ENCODE data around the gene CH25H. TPM values are rescaled to one million over a fixed set of nuclear protein-coding genes. Genes with fewer than 3 reads are reported as not detected.

CH25H gene
- total RNA-seq, 1 experiment from 2014 or later = not detected

DNA sequence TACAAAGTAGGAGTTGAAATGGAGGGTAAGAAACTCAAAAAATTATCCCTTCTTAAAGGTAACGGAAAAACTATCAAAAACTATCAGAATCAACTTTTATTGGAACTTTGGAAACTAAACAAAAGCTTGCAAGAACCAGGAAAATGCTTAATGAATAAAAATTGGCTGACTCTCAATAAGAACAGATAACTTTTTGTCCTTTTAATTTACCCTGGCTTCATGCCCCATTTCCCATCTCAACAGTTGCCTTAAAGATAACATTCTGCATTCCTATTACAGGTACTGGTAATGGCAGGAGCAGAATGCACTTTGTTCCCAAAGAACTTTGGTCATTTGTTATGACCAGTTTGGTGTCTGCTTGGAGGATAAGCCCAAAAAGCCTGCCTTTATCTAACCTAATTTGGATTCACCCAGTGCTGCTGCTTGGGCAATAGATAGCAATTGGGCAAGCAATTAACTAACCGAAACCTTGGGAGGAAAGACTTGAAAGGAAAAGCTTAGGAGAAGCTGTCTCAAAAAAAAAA, 17.8 kb downstream of the CH25H start:
- Histone ChIP-seq H3K4me2 (ENCODE audit: low read length) (no peak overlapping the region), H3K9ac (ENCODE audit: low read length) (no peak overlapping the region), H2AFZ (ENCODE audit: low read length) (no peak overlapping the region), H3K79me2 (ENCODE audit: low read length) (no peaks in the 10 kb centered on the region), H3K36me3 (ENCODE audit: low read depth, low read length) (no peaks in the 10 kb centered on the region), H3K9me2 (replicated peaks; ENCODE audit: low read length) (no peaks in the 10 kb centered on the region), H3K4me1 (ENCODE audit: insufficient read depth, low read length) (no peaks in the 10 kb centered on the region), H3K9me3 (ENCODE audit: low read length) (no peaks in the 10 kb centered on the region), H3K27ac (ENCODE audit: low read length) (no peak overlapping the region), H3K27me3 (ENCODE audit: low read length) (no peaks in the 10 kb centered on the region), H4K20me1 (ENCODE audit: low read length) (no peaks in the 10 kb centered on the region), H3F3A (ENCODE audit: low read length, unreplicated experiment) (no peaks in the 10 kb centered on the region), H3K4me3 (ENCODE audit: low read length) (no peak overlapping the region)
- no peak for ATAC-seq
- POLR2A ChIA-PET (ENCODE audit: unreplicated experiment) = interaction anchor here (0.6 kb wide), 1 partner anchor 190 kb away, joined by 3 read pairs; no protein-coding TSS in a partner anchor
- intact Hi-C loops (cut with micrococcal nuclease) = loop anchor here (10.0 kb wide), 1 partner anchor 124 kb away; no protein-coding TSS in a partner anchor
- TF ChIP-seq EZH2phosphoT487 (IDR thresholded peaks at IDR 0.05; ENCODE audit: borderline replicate concordance, low read length) = no peak
- TF ChIP-seq EZH2 (IDR thresholded peaks at IDR 0.05; ENCODE audit: low read length, unreplicated experiment) = no peak
- TF ChIP-seq, protein P1, sequence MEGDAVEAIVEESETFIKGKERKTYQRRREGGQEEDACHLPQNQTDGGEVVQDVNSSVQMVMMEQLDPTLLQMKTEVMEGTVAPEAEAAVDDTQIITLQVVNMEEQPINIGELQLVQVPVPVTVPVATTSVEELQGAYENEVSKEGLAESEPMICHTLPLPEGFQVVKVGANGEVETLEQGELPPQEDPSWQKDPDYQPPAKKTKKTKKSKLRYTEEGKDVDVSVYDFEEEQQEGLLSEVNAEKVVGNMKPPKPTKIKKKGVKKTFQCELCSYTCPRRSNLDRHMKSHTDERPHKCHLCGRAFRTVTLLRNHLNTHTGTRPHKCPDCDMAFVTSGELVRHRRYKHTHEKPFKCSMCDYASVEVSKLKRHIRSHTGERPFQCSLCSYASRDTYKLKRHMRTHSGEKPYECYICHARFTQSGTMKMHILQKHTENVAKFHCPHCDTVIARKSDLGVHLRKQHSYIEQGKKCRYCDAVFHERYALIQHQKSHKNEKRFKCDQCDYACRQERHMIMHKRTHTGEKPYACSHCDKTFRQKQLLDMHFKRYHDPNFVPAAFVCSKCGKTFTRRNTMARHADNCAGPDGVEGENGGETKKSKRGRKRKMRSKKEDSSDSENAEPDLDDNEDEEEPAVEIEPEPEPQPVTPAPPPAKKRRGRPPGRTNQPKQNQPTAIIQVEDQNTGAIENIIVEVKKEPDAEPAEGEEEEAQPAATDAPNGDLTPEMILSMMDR (conservative IDR thresholded peaks at IDR 0.05; ENCODE audit: low read depth, low read length) = no peak
- no TSS peak for BruUV-seq (replicated peaks)
- CTCF ChIA-PET = no interaction called here
- DNase-seq = no peak

DNA sequence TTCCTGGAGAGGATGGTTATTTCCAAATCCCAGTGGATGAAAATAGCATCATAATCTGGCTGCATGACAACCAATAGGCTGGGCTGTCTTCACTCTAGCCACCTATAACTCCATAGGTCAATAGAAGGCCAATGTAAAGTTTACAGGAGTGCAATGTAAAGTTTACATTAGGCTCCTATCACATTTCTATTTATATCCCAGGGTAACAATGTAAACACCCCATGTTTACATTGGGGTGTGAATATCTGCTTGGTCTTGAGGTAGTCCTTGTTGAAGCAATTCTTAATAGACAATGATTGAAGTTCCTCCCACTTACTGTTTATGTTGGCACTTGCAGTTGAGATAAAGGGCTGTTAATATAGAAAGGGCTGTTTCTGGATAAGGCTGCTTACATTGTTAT, 21.5 kb downstream of the CH25H start:
- Histone ChIP-seq H3K4me2 (ENCODE audit: low read length) (no peak overlapping the region), H4K20me1 (ENCODE audit: low read length) (no peaks in the 10 kb centered on the region), H3K9me3 (ENCODE audit: low read length) (no peaks in the 10 kb centered on the region), H3K9ac (ENCODE audit: low read length) (no peak overlapping the region), H3F3A (ENCODE audit: low read length, unreplicated experiment) (no peaks in the 10 kb centered on the region), H2AFZ (ENCODE audit: low read length) (no peak overlapping the region), H3K36me3 (ENCODE audit: low read depth, low read length) (no peaks in the 10 kb centered on the region), H3K4me1 (ENCODE audit: insufficient read depth, low read length) (no peaks in the 10 kb centered on the region), H3K4me3 (ENCODE audit: low read length) (no peak overlapping the region), H3K27ac (ENCODE audit: low read length) (no peak overlapping the region), H3K9me2 (replicated peaks; ENCODE audit: low read length) (no peaks in the 10 kb centered on the region), H3K27me3 (ENCODE audit: low read length) (no peaks in the 10 kb centered on the region), H3K79me2 (ENCODE audit: low read length) (no peaks in the 10 kb centered on the region)
- TF ChIP-seq EZH2 (IDR thresholded peaks at IDR 0.05; ENCODE audit: low read length, unreplicated experiment) (no peak), EZH2phosphoT487 (IDR thresholded peaks at IDR 0.05; ENCODE audit: borderline replicate concordance, low read length) (no peak)
- TF ChIP-seq, protein P1 (conservative IDR thresholded peaks at IDR 0.05; ENCODE audit: low read depth, low read length) = no peak
- BruUV-seq (replicated peaks) = no TSS peak
- ATAC-seq = no peak
- intact Hi-C loops (cut with micrococcal nuclease) = loop anchor here (10.0 kb wide), 1 partner anchor 121 kb away; no protein-coding TSS in a partner anchor
- DNase-seq = no peak
- ChIA-PET CTCF (no interaction called here), POLR2A (ENCODE audit: unreplicated experiment) (no interaction called here)

DNA sequence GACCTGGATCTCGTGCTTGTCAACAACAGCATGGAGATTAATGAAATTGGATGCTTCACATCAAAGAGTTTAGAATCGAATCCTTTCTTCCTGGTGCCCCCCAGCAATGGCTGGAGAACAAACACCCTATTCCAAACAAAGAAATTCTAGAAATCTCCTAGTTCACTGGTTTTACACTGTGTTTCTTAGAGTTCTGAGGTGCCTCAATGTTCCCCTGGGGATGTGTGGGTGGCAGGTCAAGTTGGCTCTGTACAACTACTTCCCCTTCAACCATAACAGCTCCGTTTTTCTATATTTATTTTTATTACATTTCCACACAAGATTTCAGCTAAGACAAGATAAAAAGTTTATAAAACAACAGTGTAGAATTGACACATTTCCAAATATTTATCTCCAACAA, 22.5 kb downstream of the CH25H start:
- Histone ChIP-seq H3K4me3 (ENCODE audit: low read length) (no peak overlapping the region), H3K4me1 (ENCODE audit: insufficient read depth, low read length) (no peaks in the 10 kb centered on the region), H3K79me2 (ENCODE audit: low read length) (no peaks in the 10 kb centered on the region), H2AFZ (ENCODE audit: low read length) (no peak overlapping the region), H3F3A (ENCODE audit: low read length, unreplicated experiment) (no peaks in the 10 kb centered on the region), H3K9ac (ENCODE audit: low read length) (no peak overlapping the region), H3K27ac (ENCODE audit: low read length) (no peak overlapping the region), H4K20me1 (ENCODE audit: low read length) (no peaks in the 10 kb centered on the region), H3K9me3 (ENCODE audit: low read length) (no peaks in the 10 kb centered on the region), H3K36me3 (ENCODE audit: low read depth, low read length) (no peaks in the 10 kb centered on the region), H3K27me3 (ENCODE audit: low read length) (no peaks in the 10 kb centered on the region), H3K9me2 (replicated peaks; ENCODE audit: low read length) (no peaks in the 10 kb centered on the region), H3K4me2 (ENCODE audit: low read length) (no peak overlapping the region)
- CTCF ChIA-PET = no interaction called here
- TF ChIP-seq EZH2phosphoT487 (IDR thresholded peaks at IDR 0.05; ENCODE audit: borderline replicate concordance, low read length) (no peak), EZH2 (IDR thresholded peaks at IDR 0.05; ENCODE audit: low read length, unreplicated experiment) (no peak)
- TF ChIP-seq, protein P1 (conservative IDR thresholded peaks at IDR 0.05; ENCODE audit: low read depth, low read length) = no peak
- no TSS peak for BruUV-seq (replicated peaks)
- POLR2A ChIA-PET (ENCODE audit: unreplicated experiment) = no interaction called here
- no peak for DNase-seq
- ATAC-seq = no peak
- intact Hi-C loops (cut with micrococcal nuclease) = loop anchor here (10.0 kb wide), 1 partner anchor 120 kb away; no protein-coding TSS in a partner anchor
